GM21423 (cell line): Measurements from ENCODE around the gene TMEM161A.
"Not testable (repeated sequence)": the region's sequence is repeated elsewhere in the genome, so short reads cannot be mapped to it uniquely, and the experiment has no call there.

Experiments used
- ATAC-seq: cut with Tn5 transposase; IDR thresholded peaks from one replicate; pipeline ENCODE4 v1.9.1; 2021; ENCODE audit warnings: mild to moderate bottlenecking, moderate library complexity; ENCODE audit not compliant: unreplicated experiment

TMEM161A gene

DNA sequence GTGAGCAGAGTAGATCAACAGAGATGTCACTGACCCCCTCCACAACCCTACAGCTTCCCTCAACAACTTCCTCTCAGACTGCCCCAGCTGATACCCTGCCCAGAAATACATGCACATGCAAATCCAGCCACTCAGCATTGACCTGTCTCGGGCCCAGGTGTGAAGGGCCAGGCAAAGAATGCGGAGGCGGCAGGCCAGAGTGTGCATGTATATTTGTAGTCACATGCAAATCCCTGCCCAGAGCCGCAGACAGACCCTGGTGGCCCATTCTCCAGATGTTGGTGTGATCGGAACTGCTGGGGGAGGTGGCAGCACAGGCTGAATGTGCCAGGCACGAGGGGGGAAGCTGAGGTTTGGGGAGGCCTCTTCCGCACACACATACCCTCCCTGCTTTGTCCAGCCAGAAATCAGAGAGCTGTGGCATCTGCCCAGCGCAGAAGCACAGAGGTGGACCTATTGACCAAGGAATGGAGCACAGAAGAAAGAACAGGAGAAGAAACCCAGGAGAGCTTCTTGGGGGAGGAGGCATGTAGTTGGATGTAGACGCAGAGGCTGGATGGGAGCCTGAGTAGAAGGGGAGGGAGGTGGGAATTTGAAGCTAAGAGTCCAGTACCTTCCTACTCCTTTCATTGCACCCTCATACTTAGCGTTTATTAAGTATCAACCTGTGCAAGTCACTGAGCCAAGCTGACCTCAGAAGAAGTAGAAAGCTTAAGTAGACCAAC lies 17.4 kb upstream of the TMEM161A start:
- ATAC-seq = peak; percentile 70

DNA sequence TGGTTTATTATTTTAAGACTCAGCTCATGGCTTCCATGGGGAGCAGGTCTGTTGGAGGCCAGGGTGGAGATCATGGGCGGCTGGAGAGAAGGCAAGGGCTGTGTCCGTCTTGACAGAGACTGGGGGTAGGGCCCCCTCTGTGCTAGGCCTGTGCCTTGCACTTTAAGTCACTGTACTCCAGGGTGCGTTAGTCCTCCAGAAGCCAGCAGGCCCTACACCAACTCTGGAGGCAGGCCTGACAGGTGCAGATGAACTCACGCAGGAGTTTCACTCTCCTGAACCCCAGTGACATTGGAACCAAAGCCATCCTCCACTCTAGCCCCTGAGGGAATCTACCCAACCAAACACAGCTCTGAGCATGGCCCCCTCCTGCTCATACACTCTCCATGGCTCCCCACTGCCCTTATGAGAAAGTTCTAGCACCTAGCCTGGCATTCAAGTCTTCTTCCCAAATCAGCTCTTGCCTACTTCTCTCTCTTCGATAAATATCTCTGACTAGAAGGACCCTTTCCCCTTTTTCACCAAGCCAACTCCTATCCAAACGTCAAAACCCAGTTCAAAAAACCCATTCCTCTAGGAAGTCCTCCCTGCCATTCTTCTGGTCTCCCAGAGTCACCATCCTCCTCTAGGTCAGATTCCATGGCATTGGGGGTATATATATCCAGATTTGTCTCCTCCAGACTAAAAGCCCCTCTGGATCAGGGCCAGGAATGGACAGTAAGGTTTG lies 16.7 kb upstream of the TMEM161A start:
- no peak for ATAC-seq

DNA sequence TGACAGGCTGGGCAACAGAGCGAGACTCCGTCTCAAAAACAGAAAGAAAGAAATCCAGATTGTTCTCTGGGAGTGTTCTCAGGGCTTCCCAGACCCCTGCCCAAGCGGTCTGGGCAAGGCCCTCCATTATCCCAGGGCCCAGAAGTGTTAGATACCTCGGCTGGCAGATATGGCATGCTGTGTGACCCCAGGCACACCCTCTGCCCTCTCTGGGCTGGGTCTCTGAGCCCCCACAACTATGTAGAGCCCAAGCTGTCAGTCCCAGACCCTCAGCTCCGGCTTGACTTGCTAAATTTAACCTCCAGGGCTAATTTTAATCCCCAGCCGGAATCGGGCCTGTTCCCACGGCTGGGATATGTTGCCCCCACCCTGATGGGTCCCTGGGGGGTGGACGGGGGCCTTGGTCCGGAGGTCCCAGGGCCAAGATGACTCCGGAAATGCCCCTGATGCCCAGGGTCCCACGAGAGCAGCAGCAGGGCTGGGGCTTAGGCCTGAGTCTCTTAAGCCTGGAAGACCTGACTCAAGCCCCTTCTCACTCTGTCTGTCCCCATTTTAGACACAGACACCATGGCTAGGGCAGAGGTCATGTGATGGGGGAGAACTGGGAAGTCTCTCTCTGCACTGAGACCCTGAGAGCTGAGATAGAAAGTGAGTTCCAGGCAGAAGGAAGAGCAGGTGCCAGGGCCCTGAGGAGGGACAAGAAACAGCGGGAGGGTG lies 14.5 kb upstream of the TMEM161A start:
- no peak for ATAC-seq

DNA sequence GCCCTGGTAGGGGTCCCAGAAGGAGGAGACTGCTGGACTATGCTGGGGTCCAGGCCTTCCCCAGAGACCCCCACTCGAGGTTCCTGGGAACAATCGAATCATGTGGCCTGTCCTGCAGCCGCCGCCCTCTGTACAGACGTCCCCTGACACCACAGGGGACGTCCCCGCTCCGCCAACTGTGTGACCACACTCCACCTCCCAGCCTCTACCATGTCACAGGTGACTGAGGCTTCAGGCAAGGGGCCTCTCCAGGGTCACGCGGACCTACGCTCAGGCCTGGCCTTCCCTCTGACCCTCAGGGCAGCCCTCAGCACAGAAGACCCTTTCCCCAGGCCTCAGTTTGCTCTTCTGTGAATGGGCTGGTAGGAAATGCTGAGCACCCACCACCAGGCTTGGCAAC lies 13.1 kb upstream of the TMEM161A start:
- peak; percentile 50 for ATAC-seq

DNA sequence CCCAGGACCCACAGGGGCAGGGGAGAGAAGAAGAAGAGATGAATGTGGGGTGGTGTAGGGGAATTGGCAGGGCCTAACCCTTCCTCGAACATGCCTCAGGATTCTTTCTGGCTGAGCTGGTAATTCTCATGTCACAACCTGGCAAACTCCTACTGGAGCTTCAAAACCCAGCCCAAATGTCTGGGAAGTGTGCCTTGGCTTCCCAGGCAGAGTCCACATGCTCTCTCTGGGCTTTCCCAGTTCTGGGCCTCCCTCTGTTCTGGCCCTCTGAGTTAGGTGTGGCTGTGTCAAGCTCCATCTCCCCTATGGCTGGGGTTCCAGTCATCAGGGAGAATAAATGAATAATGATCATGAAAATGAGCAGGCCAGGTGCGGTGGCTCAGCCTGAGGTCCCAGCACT lies 11.2 kb upstream of the TMEM161A start:
- ATAC-seq = no peak

DNA sequence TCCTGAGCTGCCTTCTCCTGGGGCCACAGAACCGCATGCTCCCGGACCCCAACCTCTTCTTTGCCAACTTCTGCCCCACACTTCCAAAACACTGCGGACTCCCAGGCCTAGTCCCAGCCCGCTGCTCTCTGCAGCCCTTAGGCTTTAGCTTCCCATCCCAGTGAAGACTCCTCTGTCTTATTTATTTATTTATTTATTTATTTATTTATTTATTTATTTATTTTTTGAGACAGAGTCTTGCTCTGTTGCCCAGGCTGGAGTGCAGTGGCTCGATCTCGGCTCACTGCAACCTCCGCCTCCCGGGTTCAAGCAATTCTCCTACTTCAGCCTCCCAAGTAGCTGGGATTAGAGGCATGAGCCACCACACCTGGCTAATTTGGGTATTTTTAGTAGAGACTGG lies 10.2 kb upstream of the TMEM161A start:
- not testable (repeated sequence) for ATAC-seq

DNA sequence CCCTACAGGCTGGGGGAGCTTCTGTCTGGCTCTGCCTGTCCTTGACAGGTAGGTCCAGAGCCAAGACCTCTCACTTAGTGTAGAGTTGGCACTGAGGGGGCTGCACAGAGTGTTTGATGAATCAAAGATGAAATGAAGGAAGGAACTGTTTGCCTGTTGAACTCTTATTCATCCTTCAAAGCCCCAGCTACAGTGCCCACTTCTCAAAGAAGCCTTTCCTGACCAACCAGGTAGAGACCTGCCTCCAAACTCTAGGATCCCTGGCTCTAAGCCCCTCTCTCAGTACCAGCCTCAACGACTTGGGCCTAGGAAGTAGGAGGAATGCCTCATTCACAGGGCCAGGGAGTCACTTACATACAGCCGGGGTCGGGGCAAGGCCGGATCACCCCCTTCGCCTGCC lies 9.1 kb upstream of the TMEM161A start:
- no peak for ATAC-seq

DNA sequence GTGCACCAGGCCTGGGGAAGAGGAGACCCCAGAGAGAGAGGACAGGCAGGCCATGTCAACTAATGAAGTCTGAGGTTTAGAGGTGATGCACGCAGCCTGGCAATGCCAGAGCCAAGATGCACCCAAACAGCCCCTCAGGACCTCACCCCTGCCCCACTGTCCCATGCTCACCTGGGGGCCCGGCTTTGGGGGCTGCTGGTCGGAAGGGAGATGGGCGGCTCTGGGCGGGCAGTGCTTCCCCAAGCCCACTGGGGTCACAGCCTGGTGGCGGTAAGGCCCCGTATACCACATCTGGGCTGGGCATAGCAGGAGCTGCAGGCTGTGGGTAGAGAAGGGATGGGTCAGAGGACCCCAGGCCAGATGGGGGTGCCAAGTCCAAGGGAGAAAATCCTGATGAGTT lies 8.6 kb upstream of the TMEM161A start:
- no peak for ATAC-seq

DNA sequence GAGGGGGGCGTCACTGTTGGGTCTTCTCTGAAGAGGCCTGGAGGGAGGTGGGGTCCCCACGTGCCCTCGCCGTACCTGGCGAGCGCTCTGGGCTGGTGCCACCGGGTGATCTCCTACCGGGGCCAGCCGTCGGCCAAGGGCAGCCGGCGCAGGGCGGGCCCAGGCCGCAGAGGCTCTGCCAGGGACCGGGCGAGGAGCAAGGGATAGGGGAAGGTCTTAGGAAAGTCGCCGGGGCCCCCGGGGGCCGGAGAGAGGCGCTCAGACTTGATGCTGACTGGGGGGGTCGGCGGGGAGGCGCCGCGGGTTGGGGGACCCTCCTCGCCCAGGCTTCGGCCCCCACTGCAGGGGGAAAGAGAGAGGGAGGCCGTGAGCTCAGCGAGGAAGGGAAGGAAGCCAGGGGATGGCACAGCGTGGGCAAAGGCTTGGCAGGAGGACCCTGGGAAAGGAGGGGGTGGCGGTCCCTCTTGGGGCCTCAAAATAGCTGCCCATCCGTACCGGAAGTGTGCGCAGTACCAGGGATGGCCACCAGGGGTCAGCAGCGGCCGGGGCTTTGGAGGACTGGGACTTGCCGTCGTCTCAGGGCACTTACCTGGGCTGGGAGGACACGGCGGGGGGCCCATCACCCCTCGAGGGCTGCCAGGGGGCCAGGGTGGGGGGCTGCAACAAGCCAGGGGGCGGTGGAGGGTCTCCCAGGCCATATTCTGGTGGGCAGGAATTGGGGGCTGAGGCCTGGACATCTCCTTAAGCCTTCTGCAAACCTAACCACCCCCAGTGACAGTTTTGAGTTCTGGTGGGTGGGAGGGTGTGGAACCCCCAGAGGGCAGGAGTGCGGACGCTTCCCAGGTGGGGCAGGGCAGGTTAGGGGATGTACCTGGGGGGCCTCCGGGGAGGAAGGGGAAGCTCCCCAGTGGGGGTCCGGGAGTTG lies 7.7 kb upstream of the TMEM161A start:
- ATAC-seq = no peak

DNA sequence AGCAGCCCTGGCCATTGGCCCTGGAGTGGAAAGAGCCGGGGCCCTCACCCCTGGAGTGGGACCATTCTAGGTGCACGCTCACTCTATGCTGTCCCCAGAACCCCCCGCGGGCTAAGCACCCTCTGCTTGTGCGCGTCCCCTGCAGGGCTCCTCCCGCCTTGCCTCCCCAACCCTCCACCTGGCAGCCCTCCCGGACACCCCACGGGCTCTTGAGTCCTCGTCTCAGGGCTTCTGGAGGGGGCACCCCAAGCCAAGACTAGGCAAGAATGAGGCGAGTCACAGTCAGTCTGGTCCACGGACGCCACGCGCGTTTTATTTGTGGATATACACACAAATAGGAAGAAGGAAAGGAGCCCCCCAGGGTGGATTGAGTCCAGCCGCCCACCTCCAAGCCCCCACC lies 7.0 kb upstream of the TMEM161A start:
- ATAC-seq = no peak

DNA sequence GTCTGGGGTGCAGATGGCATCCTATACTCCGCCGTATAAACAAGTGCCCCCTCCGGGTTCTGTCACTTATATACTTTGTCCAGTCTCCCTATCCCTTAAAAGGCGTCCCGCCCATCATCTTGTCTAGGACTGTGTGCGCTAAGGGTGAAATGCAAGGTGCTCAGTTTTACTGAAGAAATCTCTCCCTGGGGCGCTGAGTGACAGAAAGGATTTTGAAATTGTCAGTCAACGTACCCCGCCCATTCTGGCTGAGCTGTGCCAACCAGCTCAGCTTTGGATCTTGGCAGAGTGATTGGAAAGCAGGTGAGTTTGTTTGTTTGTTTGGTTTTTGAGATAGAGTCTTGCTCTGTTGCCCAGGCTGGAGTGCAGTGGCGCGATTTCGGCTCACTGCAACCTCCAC lies 4.1 kb upstream of the TMEM161A start:
- no peak for ATAC-seq

DNA sequence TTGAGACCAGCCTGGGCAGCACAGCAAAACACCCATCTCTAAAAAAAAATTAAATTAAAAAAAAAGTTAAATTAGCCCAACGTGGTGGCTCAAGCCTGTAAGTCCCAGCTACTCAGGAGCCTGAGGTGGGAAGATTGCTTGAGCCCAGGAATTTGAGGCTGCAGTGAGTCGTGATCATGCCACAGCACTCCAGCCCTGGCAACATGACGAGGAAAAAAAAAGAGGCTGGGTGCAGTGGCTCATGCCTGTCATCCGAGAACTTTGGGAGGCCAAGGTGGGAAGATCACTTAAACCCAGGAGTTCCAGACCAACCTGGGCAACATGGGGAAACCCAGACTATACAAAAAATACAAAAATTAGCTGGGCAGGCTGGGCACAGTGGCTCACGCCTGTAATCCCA lies 2.2 kb upstream of the TMEM161A start:
- no peak for ATAC-seq

DNA sequence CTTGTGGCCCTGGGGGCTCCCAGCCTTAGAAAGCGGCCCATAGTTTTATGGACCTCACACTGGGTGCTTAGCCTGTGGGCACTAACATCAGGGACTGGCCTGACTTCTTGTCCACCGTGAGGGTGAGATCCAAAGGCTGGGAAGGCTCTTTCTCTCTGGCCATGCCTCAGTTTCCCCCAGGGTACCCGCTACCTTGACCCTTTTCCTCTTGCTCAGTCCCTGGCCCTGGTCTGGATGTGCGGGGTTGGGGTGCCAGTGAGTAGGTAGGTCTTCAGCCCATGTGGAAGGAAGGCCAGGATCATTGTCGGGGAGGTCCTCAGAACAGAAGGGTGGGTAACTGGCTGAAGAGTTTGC lies 1.6 kb upstream of the TMEM161A start:
- ATAC-seq = no peak

DNA sequence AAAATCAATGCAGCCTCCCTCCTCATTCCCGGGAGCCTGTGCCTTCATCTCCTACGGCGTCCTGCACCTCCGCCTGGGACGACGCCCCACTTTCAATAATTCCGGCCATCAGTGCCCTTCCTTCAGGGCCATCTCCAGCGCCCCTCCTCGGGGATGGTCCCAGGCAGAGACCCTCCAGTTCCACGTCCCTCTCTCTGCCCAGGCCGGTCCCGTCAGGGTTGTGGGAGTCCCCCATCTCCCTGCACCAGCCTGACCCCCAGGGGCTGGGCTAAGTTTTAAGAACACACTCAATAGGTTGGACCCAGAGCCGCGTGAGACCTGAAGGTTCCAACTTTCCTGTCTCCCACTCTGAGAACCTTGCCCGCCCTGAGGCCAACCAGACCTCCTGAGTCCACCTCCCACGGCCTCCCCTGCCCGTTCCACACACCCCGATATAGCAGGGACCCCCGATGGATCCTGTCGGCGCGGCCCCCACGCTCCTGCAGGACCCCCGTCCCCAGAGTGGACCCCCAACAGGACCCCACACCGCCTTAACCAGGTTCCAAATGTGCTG lies 646 bp downstream of the TMEM161A start:
- no peak for ATAC-seq

DNA sequence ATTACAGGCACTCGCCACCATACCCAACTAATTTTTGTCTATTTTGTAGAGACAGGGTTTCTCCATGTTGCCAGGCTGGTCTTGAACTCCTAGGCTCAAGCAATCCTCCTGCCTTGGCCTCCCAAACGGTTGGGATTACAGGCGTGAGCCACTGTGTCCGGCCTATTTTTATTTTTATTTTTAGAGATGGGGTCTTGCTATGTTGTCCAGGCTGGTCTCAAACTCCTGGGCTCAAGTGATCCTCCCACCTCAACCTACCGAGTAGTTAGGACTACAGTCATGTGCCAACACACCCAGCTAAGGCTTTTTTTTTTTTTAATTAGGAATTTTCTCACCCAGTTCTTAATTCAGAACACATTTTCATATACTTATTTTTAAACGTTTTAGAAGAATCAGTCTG lies 2.6 kb downstream of the TMEM161A start:
- ATAC-seq = not testable (repeated sequence)

DNA sequence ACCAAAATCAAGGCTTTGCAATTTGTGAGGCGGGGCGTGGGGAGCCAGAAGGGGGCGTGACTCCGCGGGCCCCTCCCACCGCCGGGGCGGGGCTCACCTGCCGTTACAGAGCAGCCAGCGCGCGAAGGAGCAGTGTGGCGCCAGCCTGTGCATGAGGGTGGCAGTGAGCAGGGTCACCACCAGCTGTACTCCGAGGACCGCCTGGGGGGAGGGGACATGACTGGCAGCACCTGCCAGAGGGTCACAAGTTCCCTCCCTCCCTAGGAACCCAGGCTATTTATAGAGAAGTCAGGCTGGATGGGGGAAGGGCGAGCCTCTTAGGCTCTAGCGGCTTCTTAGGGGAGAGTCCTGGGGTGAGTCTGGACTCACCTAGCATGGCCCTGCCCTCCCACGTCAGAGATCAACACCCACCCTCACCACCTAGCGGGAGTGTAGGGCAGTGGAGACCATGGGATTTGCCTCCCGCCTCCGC lies 3.6 kb downstream of the TMEM161A start:
- ATAC-seq = no peak

DNA sequence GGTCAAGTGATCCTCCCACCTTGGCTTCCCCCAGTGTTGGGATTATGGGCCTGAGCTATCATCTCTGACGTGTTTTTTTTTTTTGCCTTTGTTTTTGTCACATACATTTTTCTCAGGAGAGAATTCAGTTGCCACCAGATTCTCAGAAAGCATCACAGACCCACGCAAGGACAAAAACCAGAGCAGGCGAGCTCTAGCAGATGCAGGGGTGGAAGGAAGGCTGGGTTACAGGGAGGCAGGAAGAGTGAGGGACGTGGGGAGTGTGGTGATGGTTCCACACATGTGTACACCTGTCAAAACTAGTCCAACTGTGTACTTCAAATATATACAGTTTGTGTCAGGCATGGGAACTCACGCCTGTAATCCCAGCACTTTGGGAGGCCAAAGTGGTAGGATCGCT lies 4.3 kb downstream of the TMEM161A start:
- ATAC-seq = no peak

DNA sequence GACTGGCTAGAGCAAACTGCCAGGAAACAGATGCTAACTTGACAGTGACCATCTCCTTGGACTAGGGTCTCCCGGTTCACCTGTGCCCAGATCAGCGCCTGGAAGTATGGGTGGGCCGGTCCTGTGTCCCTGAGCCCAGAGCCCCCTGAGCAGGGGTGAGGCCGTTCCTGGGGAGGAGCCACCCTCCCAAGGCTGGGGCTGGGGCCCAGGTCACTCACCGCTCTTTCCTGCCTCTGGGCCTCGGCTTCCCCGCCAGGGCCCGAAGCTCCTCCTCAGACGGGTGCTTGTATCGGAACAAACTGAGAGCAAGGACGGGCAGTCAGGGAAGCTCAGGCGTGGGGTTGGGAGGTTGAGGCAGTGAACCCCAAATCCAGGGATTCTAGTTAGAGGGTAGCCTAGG lies 5.4 kb downstream of the TMEM161A start:
- no peak for ATAC-seq

DNA sequence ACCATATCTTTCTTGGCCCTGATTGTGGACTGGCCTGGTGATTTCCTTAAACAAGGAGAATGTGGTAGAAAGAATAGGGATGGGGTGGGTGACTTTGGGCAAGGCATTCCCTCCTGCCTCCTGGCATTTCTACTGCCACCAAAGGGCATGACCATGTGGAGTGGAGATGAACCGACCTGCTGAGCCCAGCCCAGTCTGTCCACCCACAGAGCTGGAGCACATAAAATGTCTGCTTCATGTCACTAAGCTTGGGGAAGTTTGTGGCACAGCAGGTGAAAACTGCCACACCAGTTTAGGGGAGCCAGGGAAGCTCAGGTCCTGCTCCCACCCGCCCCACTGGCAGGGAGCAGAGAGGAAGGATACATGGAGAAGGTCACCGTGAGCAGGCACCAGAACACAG lies 6.3 kb downstream of the TMEM161A start:
- ATAC-seq = no peak

DNA sequence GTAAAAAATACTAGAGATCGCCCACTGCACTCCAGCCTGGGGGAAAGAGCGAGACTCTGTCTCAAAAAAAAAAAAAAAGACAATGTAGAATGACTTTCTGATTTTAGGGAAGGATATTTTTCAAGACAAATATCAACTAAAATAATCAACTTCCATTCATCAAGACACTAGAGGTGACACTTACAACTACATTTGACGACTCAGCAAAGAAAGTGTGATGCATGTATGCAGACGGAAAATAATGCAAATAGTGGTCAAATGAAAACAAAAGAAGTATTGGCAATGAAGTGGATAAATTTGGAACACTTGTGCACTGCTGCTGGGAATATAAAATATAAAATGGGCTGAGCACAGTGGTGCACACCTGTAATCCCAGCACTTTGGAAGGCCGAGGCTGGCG lies 12.2 kb downstream of the TMEM161A start:
- ATAC-seq = no peak

DNA sequence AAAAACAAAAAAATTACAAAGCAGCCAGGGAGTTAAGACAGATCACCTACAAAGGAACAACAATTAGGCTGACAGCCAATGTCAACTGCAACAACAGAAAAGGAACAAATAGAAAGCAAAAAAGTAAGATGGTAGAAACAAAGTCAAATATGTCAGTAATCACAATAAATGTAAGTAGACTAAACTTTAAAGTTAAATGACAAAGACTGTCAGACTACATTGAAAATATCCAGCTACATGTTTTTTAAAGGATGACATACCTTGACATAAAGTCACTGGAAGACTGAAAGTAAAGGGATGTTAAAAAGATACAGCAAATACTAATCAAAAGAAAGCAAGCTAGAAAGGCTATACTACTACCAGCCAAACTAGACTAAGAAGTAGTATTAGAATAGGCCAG lies 14.9 kb downstream of the TMEM161A start:
- ATAC-seq = no peak
